ENCODE measurements around the gene SELENOV.

Gene SELENOV

GRCh38 chr19:39558624-39559117 is 43.7 kb downstream of the SELENOV start:
- DNase-seq: no peak

GRCh38 chr19:39563408-39563807 is 48.5 kb downstream of the SELENOV start:
- DNase-seq: no peak

GRCh38 chr19:39566064-39566463 is 51.1 kb downstream of the SELENOV start:
- DNase-seq: no peak

GRCh38 chr19:39568604-39569003 is 53.7 kb downstream of the SELENOV start:
- no peak for DNase-seq
